IMR-90 (cell line): ENCODE results near the gene MACF1. TPM values are rescaled to one million over a fixed set of nuclear protein-coding genes. Genes with fewer than 3 reads are reported as not detected.

Source experiments
- ATAC-seq: fragments of 200-7000 bp; cut with Tn5 transposase; 2 replicates; pipeline ENCODE4 v1.9.1; 2020; ENCODE audit warnings: low read depth, mild to moderate bottlenecking, moderate library complexity
- BruUV-seq: library from RNA; stranded (reverse); fragments of 400-500 nt; replicated peaks from 2 replicates; lab custom pipeline; 2021; lab: Mats Ljungman, UMichigan
- CTCF ChIA-PET: fragments of 300-600 bp; formaldehyde crosslinking; extraction: SDS; loops from one replicate; lab custom pipeline; 2021; ENCODE audit warnings: antibody characterized with exemption; lab: Yijun Ruan, JAX
- POLR2A ChIA-PET: fragments of 300-600 bp; sonication (Branson Sonifier 250); formaldehyde crosslinking; loops from one replicate; lab custom pipeline; 2022; ENCODE audit warnings: antibody characterized with exemption; ENCODE audit not compliant: unreplicated experiment; lab: Charles Lee
- DNase-seq: peaks from one replicate; pipeline ENCODE4 v3.0.0; 2013
- H2AFZ ChIP-seq: replicated peaks from 2 replicates; pipeline ENCODE3; 2013; ENCODE audit warnings: low read length, mild to moderate bottlenecking; ENCODE audit not compliant: poor library complexity
- H2AK5ac ChIP-seq: 2 replicates; pipeline ENCODE4 v1.6.1; 2013; ENCODE audit warnings: low read depth, low read length, inconsistent platforms
- H2AK9ac ChIP-seq: replicated peaks from 2 replicates; pipeline ENCODE3; 2013; ENCODE audit warnings: mild to moderate bottlenecking, low read depth, low read length, moderate library complexity; ENCODE audit not compliant: poor library complexity
- H2BK120ac ChIP-seq: 2 replicates; pipeline ENCODE4 v1.6.1; 2013; ENCODE audit warnings: low read depth, low read length, inconsistent platforms
- H2BK15ac ChIP-seq: 3 replicates; pipeline ENCODE4 v1.6.1; 2013; ENCODE audit warnings: low read depth, low read length, inconsistent platforms
- H2BK20ac ChIP-seq: 2 replicates; pipeline ENCODE4 v1.6.1; 2013; ENCODE audit warnings: low read depth, mild to moderate bottlenecking, inconsistent platforms, low read length, moderate library complexity
- H2BK5ac ChIP-seq: 2 replicates; pipeline ENCODE4 v1.6.1; 2013; ENCODE audit warnings: mild to moderate bottlenecking, low read depth, low read length, inconsistent platforms; ENCODE audit not compliant: poor library complexity, severe bottlenecking
- H3K14ac ChIP-seq: replicated peaks from 2 replicates; pipeline ENCODE4 v1.6.1; 2013; ENCODE audit warnings: low read depth, low read length, inconsistent platforms
- H3K18ac ChIP-seq: 2 replicates; pipeline ENCODE4 v1.6.1; 2013; ENCODE audit warnings: low read depth, low read length, control low read depth
- H3K23ac ChIP-seq: 2 replicates; pipeline ENCODE4 v1.6.1; 2013; ENCODE audit warnings: low read depth, low read length, inconsistent platforms
- H3K27ac ChIP-seq: 2 replicates; pipeline ENCODE4 v1.5.1; 2013; ENCODE audit warnings: mild to moderate bottlenecking, control low read depth, low read length; ENCODE audit not compliant: insufficient read depth
- H3K27me3 ChIP-seq: 2 replicates; pipeline ENCODE4 v1.6.1; 2013; ENCODE audit warnings: low read length; ENCODE audit not compliant: control insufficient read depth, insufficient read depth
- H3K36me3 ChIP-seq: 2 replicates; pipeline ENCODE4 v1.6.1; 2013; ENCODE audit warnings: low read length, mixed read lengths; ENCODE audit not compliant: control insufficient read depth, insufficient read depth
- H3K4ac ChIP-seq: 2 replicates; pipeline ENCODE4 v1.6.1; 2013; ENCODE audit warnings: low read depth, low read length, inconsistent platforms
- H3K4me1 ChIP-seq: 2 replicates; pipeline ENCODE4 v1.6.1; 2013; ENCODE audit warnings: low read length, mixed read lengths; ENCODE audit not compliant: control insufficient read depth, insufficient read depth
- H3K4me2 ChIP-seq: 2 replicates; pipeline ENCODE4 v1.6.1; 2013; ENCODE audit warnings: low read depth, mild to moderate bottlenecking, control low read depth, low read length, moderate library complexity
- H3K4me3 ChIP-seq: 2 replicates; pipeline ENCODE4 v1.5.1; 2013; ENCODE audit warnings: low read depth, mild to moderate bottlenecking, control low read depth, low read length, moderate library complexity; ENCODE audit not compliant: insufficient read depth
- H3K56ac ChIP-seq: 2 replicates; pipeline ENCODE4 v1.6.1; 2013; ENCODE audit warnings: low read length, inconsistent platforms; ENCODE audit not compliant: insufficient read depth; ENCODE audit errors: extremely low read depth
- H3K79me1 ChIP-seq, 2 experiments: 2 replicates each; pipeline ENCODE4 v1.6.1; 2013; ENCODE audit warnings: low read length in 2 of 2, inconsistent platforms in 1 of 2, low read depth in 1 of 2
- H3K9ac ChIP-seq: 2 replicates; pipeline ENCODE4 v1.6.1; 2013; ENCODE audit warnings: low read depth, low read length, control low read depth
- H3K9me1 ChIP-seq: 2 replicates; pipeline ENCODE4 v1.6.1; 2013; ENCODE audit warnings: low read length, inconsistent platforms; ENCODE audit not compliant: insufficient read depth
- H3K9me3 ChIP-seq: 2 replicates; pipeline ENCODE4 v1.6.1; 2013; ENCODE audit warnings: low read length; ENCODE audit not compliant: control insufficient read depth, insufficient read depth
- H4K20me1 ChIP-seq: 2 replicates; pipeline ENCODE4 v1.6.1; 2013; ENCODE audit warnings: low read length, inconsistent platforms; ENCODE audit not compliant: insufficient read depth
- H4K5ac ChIP-seq: 2 replicates; pipeline ENCODE4 v1.6.1; 2013; ENCODE audit warnings: mild to moderate bottlenecking, low read depth, low read length, control low read depth
- H4K8ac ChIP-seq, 2 experiments: 2 replicates each; pipeline ENCODE4 v1.6.1; 2013; ENCODE audit warnings: low read depth in 2 of 2, low read length in 2 of 2, control low read depth in 1 of 2, inconsistent platforms in 1 of 2
- H4K91ac ChIP-seq: 2 replicates; pipeline ENCODE4 v1.6.1; 2013; ENCODE audit warnings: low read depth, low read length, inconsistent platforms; ENCODE audit not compliant: insufficient read depth
- CEBPB ChIP-seq: IDR thresholded peaks from 2 replicates; pipeline ENCODE4 v1.6.1; 2012; ENCODE audit warnings: low read depth, low read length, improper control_type of control experiment
- CTCF ChIP-seq: conservative IDR thresholded peaks from 2 replicates; pipeline ENCODE4 v1.5.1; 2012; ENCODE audit warnings: mild to moderate bottlenecking, low read depth, low read length, improper control_type of control experiment
- ELK1 ChIP-seq: fragments of 150-350 bp; IDR thresholded peaks from 2 replicates; pipeline ENCODE4 v1.6.1; 2016; ENCODE audit warnings: low read depth, mild to moderate bottlenecking, low read length, moderate library complexity, borderline replicate concordance
- MAZ ChIP-seq: IDR thresholded peaks from 2 replicates; pipeline ENCODE4 v1.6.1; 2012; ENCODE audit warnings: low read depth, mild to moderate bottlenecking, low read length, improper control_type of control experiment, moderate library complexity, borderline replicate concordance
- WGBS, 2 experiments: methylation state at CpG; one replicate each; pipeline versions ENCODE4 v1.1.5 to v1.1.7; 2013; ENCODE audit warnings: missing lambda C conversion rate in 2 of 2; ENCODE audit not compliant: insufficient read length in 1 of 2; ENCODE audit errors: extremely low coverage in 2 of 2; 5-methylcytosine and 5-hydroxymethylcytosine counted together
- dilution Hi-C: fragments of 300-500 bp; cut with HindIII; formaldehyde crosslinking; loops from one replicate; pipeline ENCODE4 v1.14.3; 2018; ENCODE audit warnings: low sequenced_read_pairs; ENCODE audit not compliant: unreplicated experiment
- in situ Hi-C: fragments of 300-500 bp; cut with MboI; formaldehyde crosslinking; loops from 3 replicates; pipeline ENCODE4 v1.14.3; 2019; ENCODE audit warnings: low sequenced_read_pairs, inconsistent platforms, mixed read lengths
- intact Hi-C: fragments of 100-400 bp; cut with micrococcal nuclease; formaldehyde crosslinking; loops from 2 replicates; pipeline ENCODE4 v1.10.0; 2022
- polyA plus RNA-seq, 3 experiments: library from polyadenylated mRNA; depleted of rRNA; stranded (reverse); fragments of >200 nt; gene quantifications; 2 replicates each; pipeline ENCODE4 v1.2.3, GENCODE V29; 2012; ENCODE audit warnings: low replicate concordance in 1 of 3
- total RNA-seq: library from RNA; depleted of rRNA; stranded (reverse); fragments of >200 nt; gene quantifications from 2 replicates; pipeline ENCODE4 v1.2.3, GENCODE V29; 2012

Gene MACF1
- total and polyA plus RNA-seq, 2 of the 4 experiments (the other 2 are of a cell fraction) = 67.6 to 369 TPM

- Histone ChIP-seq H4K20me1 (peaks cover 77% of the 10 kb centered on the region), H2BK15ac (no peak overlapping the region), H3K4me3 (no peak overlapping the region), H3K56ac (no peak overlapping the region), H3K9me3 (no peaks in the 10 kb centered on the region), H3K4me1 (peaks cover 19% of the 10 kb centered on the region), H2BK5ac (no peak overlapping the region), H3K79me1 (peaks cover 37 to 82% of the 10 kb centered on the region in 2 experiments), H4K8ac (no peak overlapping the region), H3K4me2 (no peak overlapping the region), H3K4ac (no peak overlapping the region), H3K27me3 (no peaks in the 10 kb centered on the region), H3K18ac (no peak overlapping the region), H3K9ac (no peak overlapping the region), H2BK20ac (no peak overlapping the region), H3K27ac (no peak overlapping the region), H4K5ac (no peak overlapping the region), H3K9me1 (peaks cover 27% of the 10 kb centered on the region), H2AFZ (no peak overlapping the region), H3K36me3 (peaks cover 5% of the 10 kb centered on the region), H2AK9ac (no peak overlapping the region), H2BK120ac (no peak overlapping the region), H3K14ac (no peak overlapping the region), H3K23ac (no peak overlapping the region), H2AK5ac (no peak overlapping the region), H4K91ac (no peak overlapping the region)
- WGBS, 2 experiments = no CpG with 5 or more reads among the region's 1 CpG
- intact Hi-C loops = no loop called here
- BruUV-seq = no TSS peak
- ATAC-seq (no peak), DNase-seq (no peak)
- dilution Hi-C loops = no loop called here
- no peak for TF ChIP-seq CTCF
- no peak for TF ChIP-seq MAZ
- no peak for TF ChIP-seq ELK1
- no peak for TF ChIP-seq CEBPB
- POLR2A ChIA-PET = no interaction called here
- CTCF ChIA-PET = interaction anchor here (1.9 kb wide), 1 partner anchor 8 kb away, joined by 8 read pairs; no protein-coding TSS in a partner anchor
- in situ Hi-C loops = no loop called here
Observed at GRCh38 chr1:39266792-39267191, 62.3 kb downstream of the MACF1 start.
